ENCODE results near the gene GPR143. TPM values are rescaled to one million over a fixed set of nuclear protein-coding genes. Genes with fewer than 3 reads are reported as not detected.

The GPR143 gene
- total RNA-seq, 3 donors from 2014 or later (not counting 1 experiment from before 2014, with no cell fraction given) = not detected

GRCh38 chrX:9687899-9688298 is 77.7 kb downstream of the GPR143 start:
- Mint-ChIP-seq H3K9me3 (no peaks in the 10 kb centered on the region), H3K27ac (no peak overlapping the region), H3K36me3 (peaks cover 11% of the 10 kb centered on the region), H3K4me1 (no peaks in the 10 kb centered on the region), H3K4me3 (no peak overlapping the region), H3K27me3 (ENCODE audit: low read depth in 2 of 2) (no peaks in the 10 kb centered on the region)
- ATAC-seq (no peak), DNase-seq (no peak)
- Histone ChIP-seq H3K4me1 (ENCODE audit: control insufficient read depth, insufficient read depth, low read length) (no peaks in the 10 kb centered on the region), H3K36me3 (ENCODE audit: control insufficient read depth, insufficient read depth, low read length) (peaks cover 21% of the 10 kb centered on the region), H3K27me3 (ENCODE audit: control insufficient read depth, insufficient read depth, low read length) (no peaks in the 10 kb centered on the region), H3K27ac (ENCODE audit: low read length) (no peak overlapping the region), H3K4me3 (ENCODE audit: low read length) (no peak overlapping the region), H3K9me3 (ENCODE audit: control insufficient read depth, insufficient read depth, low read length) (no peaks in the 10 kb centered on the region)
- 97% methylated on average over 27 of the region's 27 CpGs for WGBS (ENCODE audit: insufficient coverage)
- intact Hi-C loops (cut with micrococcal nuclease) = no loop called here
- no peak for TF ChIP-seq CTCF (IDR thresholded peaks at IDR 0.05)

- peaks cover 4% of the 10 kb centered on the region for H3K36me3 ChIP-seq (ENCODE audit: control insufficient read depth, insufficient read depth, low read length)
- 97% methylated on average over 9 of the region's 9 CpGs for WGBS (ENCODE audit: insufficient coverage)
- H3K9me3 Mint-ChIP-seq = no peaks in the 10 kb centered on the region
Observed at GRCh38 chrX:9683350-9683749, 82.3 kb downstream of the GPR143 start.

GRCh38 chrX:9682861-9683260 is 82.8 kb downstream of the GPR143 start:
- WGBS (ENCODE audit: insufficient coverage) = 100% methylated on average over 5 of the region's 6 CpGs
- H3K4me1 Mint-ChIP-seq = peaks cover 9 to 11% of the 10 kb centered on the region in 2 donors
- intact Hi-C loops (cut with micrococcal nuclease) = no loop called here
- H3K36me3 Mint-ChIP-seq = peaks cover 11% of the 10 kb centered on the region
- peaks cover 4% of the 10 kb centered on the region for H3K4me1 ChIP-seq (ENCODE audit: control insufficient read depth, insufficient read depth, low read length)
- no peak overlapping the region for H3K27ac ChIP-seq (ENCODE audit: low read length)
- ATAC-seq (no peak), DNase-seq (no peak)
- H3K36me3 ChIP-seq (ENCODE audit: control insufficient read depth, insufficient read depth, low read length) = peaks cover 2% of the 10 kb centered on the region
- H3K4me3 Mint-ChIP-seq = no peak overlapping the region
- H3K9me3 ChIP-seq (ENCODE audit: control insufficient read depth, insufficient read depth, low read length) = no peaks in the 10 kb centered on the region
- no peak overlapping the region for H3K4me3 ChIP-seq (ENCODE audit: low read length)
- H3K27me3 Mint-ChIP-seq (ENCODE audit: low read depth in 2 of 2) = no peaks in the 10 kb centered on the region
- no peaks in the 10 kb centered on the region for H3K9me3 Mint-ChIP-seq
- TF ChIP-seq CTCF (IDR thresholded peaks at IDR 0.05) = no peak
- no peak overlapping the region for H3K27ac Mint-ChIP-seq
- H3K27me3 ChIP-seq (ENCODE audit: control insufficient read depth, insufficient read depth, low read length) = no peaks in the 10 kb centered on the region

More at GRCh38 chrX:9683350-9683749, 82.3 kb downstream of the GPR143 start:
- ATAC-seq = no peak
- no peak overlapping the region for H3K4me3 ChIP-seq (ENCODE audit: low read length)
- H3K4me1 ChIP-seq (ENCODE audit: control insufficient read depth, insufficient read depth, low read length) = peaks cover 3% of the 10 kb centered on the region
- Mint-ChIP-seq H3K27me3 (ENCODE audit: low read depth in 2 of 2) (no peaks in the 10 kb centered on the region), H3K27ac (no peak overlapping the region), H3K4me1 (peaks cover 6% of the 10 kb centered on the region in 2 donors), H3K4me3 (no peak overlapping the region), H3K36me3 (peaks cover 11% of the 10 kb centered on the region)
- TF ChIP-seq CTCF (IDR thresholded peaks at IDR 0.05) = no peak
- no peak overlapping the region for H3K27ac ChIP-seq (ENCODE audit: low read length)
- DNase-seq = no peak
- H3K9me3 ChIP-seq (ENCODE audit: control insufficient read depth, insufficient read depth, low read length) = no peaks in the 10 kb centered on the region
- no peaks in the 10 kb centered on the region for H3K27me3 ChIP-seq (ENCODE audit: control insufficient read depth, insufficient read depth, low read length)
- intact Hi-C loops (cut with micrococcal nuclease) = no loop called here

- Mint-ChIP-seq H3K36me3 (peaks cover 11% of the 10 kb centered on the region), H3K27me3 (ENCODE audit: low read depth in 2 of 2) (no peaks in the 10 kb centered on the region)
- H3K36me3 ChIP-seq (ENCODE audit: control insufficient read depth, insufficient read depth, low read length) = peaks cover 2% of the 10 kb centered on the region
Observed at GRCh38 chrX:9682456-9682855, 83.2 kb downstream of the GPR143 start.

More at GRCh38 chrX:9682456-9682855, 83.2 kb downstream of the GPR143 start:
- WGBS (ENCODE audit: insufficient coverage) = 96% methylated on average over 10 of the region's 10 CpGs
- Histone ChIP-seq H3K27me3 (ENCODE audit: control insufficient read depth, insufficient read depth, low read length) (no peaks in the 10 kb centered on the region), H3K9me3 (ENCODE audit: control insufficient read depth, insufficient read depth, low read length) (no peaks in the 10 kb centered on the region), H3K4me3 (ENCODE audit: low read length) (no peak overlapping the region), H3K4me1 (ENCODE audit: control insufficient read depth, insufficient read depth, low read length) (peaks cover 8% of the 10 kb centered on the region), H3K27ac (ENCODE audit: low read length) (no peak overlapping the region)
- Mint-ChIP-seq H3K4me1 (peaks cover 13 to 15% of the 10 kb centered on the region in 2 donors), H3K4me3 (no peak overlapping the region), H3K9me3 (no peaks in the 10 kb centered on the region), H3K27ac (no peak overlapping the region)
- DNase-seq (no peak), ATAC-seq (no peak)
- no peak for TF ChIP-seq CTCF (IDR thresholded peaks at IDR 0.05)
- intact Hi-C loops (cut with micrococcal nuclease) = no loop called here
